Measurements from ENCODE around the gene BRD8. TPM values are rescaled to one million over a fixed set of nuclear protein-coding genes. Genes with fewer than 3 reads are reported as not detected.

BRD8 gene
- total and polyA plus RNA-seq, 9 of the 15 experiments (the other 6 are each of a cell fraction or from before 2014, with no cell fraction given), result 54.6 to 163 (median 87.0) TPM

- TF ChIP-seq ZNF41 (CRISPR knock-in tag; conservative IDR thresholded peaks at IDR 0.05) (0 out of 2 replicates have a peak, but pooled peaks have one; percentile 17), TRIM24 (IDR thresholded peaks at IDR 0.05) (peak; percentile 42 to 43; a peak in 3 of 4 replicates), ZNF512 (tag; IDR thresholded peaks at IDR 0.05) (no peak), KLF13 (tag; IDR thresholded peaks at IDR 0.05; ENCODE audit: borderline replicate concordance, low read depth) (no peak), HDAC2 (IDR thresholded peaks at IDR 0.05) (peak; percentile 72; the same call in 1 of the 2 replicates), LCOR (CRISPR knock-in tag; IDR thresholded peaks at IDR 0.05) (peak; percentile 57; the same call in 1 of the 2 replicates), NUFIP1 (IDR thresholded peaks at IDR 0.05; ENCODE audit: partially characterized antibody) (no peak), E2F4 (CRISPR knock-in tag; IDR thresholded peaks at IDR 0.05; ENCODE audit: low read depth) (peak; percentile 90; the same call in 1 of the 2 replicates), SP1 (CRISPR knock-in tag; IDR thresholded peaks at IDR 0.05) (peak; percentile 87), RBM39 (optimal IDR thresholded peaks at IDR 0.05; ENCODE audit: low read depth, low read length) (no peak), ZBTB7A (IDR thresholded peaks at IDR 0.05; ENCODE audit: borderline replicate concordance, control insufficient read depth, low read depth, low read length) (peak; percentile 17; the same call in 1 of the 2 replicates), NRF1 (conservative IDR thresholded peaks at IDR 0.05 in 1 of 2, IDR thresholded peaks at IDR 0.05 in 1 of 2) (peak; percentile 35 to 45; a peak in 3 of 4 replicates), ATF1 (CRISPR knock-in tag; IDR thresholded peaks at IDR 0.05) (no peak), ATF1 (tag; IDR thresholded peaks at IDR 0.05) (peak; percentile 97), VEZF1 (CRISPR knock-in tag; IDR thresholded peaks at IDR 0.05) (peak; percentile 25; the same call in 1 of the 2 replicates), THAP12 (CRISPR knock-in tag; IDR thresholded peaks at IDR 0.05) (0 out of 2 replicates have a peak, but pooled peaks have one; percentile 59), TAF9B (IDR thresholded peaks at IDR 0.05; ENCODE audit: partially characterized antibody) (peak; percentile 90), E2F8 (IDR thresholded peaks at IDR 0.05; ENCODE audit: low read depth, partially characterized antibody) (peak; percentile 99)
These were observed 35.0 kb upstream of the BRD8 start, which contains the start of gene CDC23 (continued) for GRCh38 chr5:138213161-138214029.

All from K562 (cell line).